GM18526 (cell line): ENCODE measurements around the gene LRRC28.

Experiments
- POLR2A ChIP-seq: IDR thresholded peaks from 3 replicates; pipeline ENCODE4 v1.6.1; 2011; ENCODE audit not compliant: insufficient read length; ENCODE audit errors: extremely low read depth

The LRRC28 gene

GRCh38 chr15:99424131-99424571 lies 172.9 kb downstream of the LRRC28 start:
- TF ChIP-seq POLR2A, result no peak

- TF ChIP-seq POLR2A, result no peak
Observed at GRCh38 chr15:99424978-99425656, 173.8 kb downstream of the LRRC28 start.

GRCh38 chr15:99425657-99426301 lies 174.5 kb downstream of the LRRC28 start:
- TF ChIP-seq POLR2A, result no peak

GRCh38 chr15:99426431-99427105 lies 175.3 kb downstream of the LRRC28 start:
- TF ChIP-seq POLR2A, result no peak

- TF ChIP-seq POLR2A, result no peak
Observed at GRCh38 chr15:99427210-99427609, 175.9 kb downstream of the LRRC28 start.

- no peak for TF ChIP-seq POLR2A
Observed at GRCh38 chr15:99427668-99428361, 176.5 kb downstream of the LRRC28 start.

- TF ChIP-seq POLR2A, result no peak
Observed at GRCh38 chr15:99429681-99430081, 178.4 kb downstream of the LRRC28 start.

- TF ChIP-seq POLR2A, result no peak
Observed at GRCh38 chr15:99430881-99431401, 179.7 kb downstream of the LRRC28 start.

GRCh38 chr15:99431661-99432091 lies 180.4 kb downstream of the LRRC28 start:
- no peak for TF ChIP-seq POLR2A

- no peak for TF ChIP-seq POLR2A
Observed at GRCh38 chr15:99432271-99433025, 181.2 kb downstream of the LRRC28 start.

GRCh38 chr15:99433026-99433756 lies 181.9 kb downstream of the LRRC28 start:
- TF ChIP-seq POLR2A, result no peak

GRCh38 chr15:99433757-99434450 lies 182.6 kb downstream of the LRRC28 start:
- TF ChIP-seq POLR2A, result no peak

GRCh38 chr15:99434506-99435112 lies 183.3 kb downstream of the LRRC28 start:
- no peak for TF ChIP-seq POLR2A
